RWPE1 (cell line): ENCODE data around the gene GPATCH8.
A peak's percentile ranks its signal among the peaks of the same experiment; 100 is the strongest.

Experiments
- CTCF ChIA-PET: fragments of 350-600 bp; sonication (Branson Sonifier 250); formaldehyde crosslinking; extraction: SDS; loops from one replicate; lab custom pipeline; 2021; lab: Yijun Ruan, JAX
- POLR2A ChIA-PET: fragments of 400-600 bp; formaldehyde crosslinking; extraction: SDS; loops from one replicate; lab custom pipeline; 2020; ENCODE audit warnings: antibody characterized with exemption; ENCODE audit not compliant: low non-redundant PET; lab: Yijun Ruan, JAX
- DNase-seq: peaks from one replicate; pipeline ENCODE4 v3.0.0; 2012; ENCODE audit warnings: low spot score
- H3K27ac ChIP-seq: fragments of 450-650 bp; 2 replicates; pipeline ENCODE4 v1.5.1; 2017
- CTCF ChIP-seq: fragments of 450-650 bp; conservative IDR thresholded peaks from 2 replicates; pipeline ENCODE4 v1.5.1; 2017; ENCODE audit warnings: low read depth, mild to moderate bottlenecking

Gene GPATCH8

GRCh38 chr17:44363613-44364159 is 139.5 kb downstream of the GPATCH8 start, which contains the start of gene FAM171A2:
TSS of gene FAM171A2 (minus strand) at chr17:44363853. CDS start at chr17:44363714, 139 bp downstream.
- peak; percentile 56 for DNase-seq
- H3K27ac ChIP-seq = peak within 1 kb of the TSS; percentile 38
- ChIA-PET POLR2A (no interaction called here), CTCF (interaction anchor here (0.6 to 1.9 kb wide), 14 partner anchors 8 to 417 kb away, joined by 3 to 19 read pairs (median 4); no protein-coding TSS in a partner anchor)
- peak; percentile 94 for TF ChIP-seq CTCF

- CTCF ChIA-PET = interaction anchor here (0.5 to 1.9 kb wide), 17 partner anchors 9 to 417 kb away, joined by 3 to 19 read pairs (median 4); partner anchors contain the start of gene FZD2
- no peak for TF ChIP-seq CTCF
- POLR2A ChIA-PET = interaction anchor here (0.6 kb wide), 1 partner anchor 958 kb away, joined by 4 read pairs; no protein-coding TSS in a partner anchor
- no peak for DNase-seq
- peak overlapping the region; percentile 38 for H3K27ac ChIP-seq
Measured at GRCh38 chr17:44362949-44363612, 140.1 kb downstream of the GPATCH8 start.

GRCh38 chr17:44362459-44362948 is 140.7 kb downstream of the GPATCH8 start:
- no peak for TF ChIP-seq CTCF
- ChIA-PET CTCF (interaction anchor here (0.5 to 1.9 kb wide), 4 partner anchors 8 to 220 kb away, joined by 3 to 19 read pairs (median 4); partner anchors contain the start of gene FZD2), POLR2A (no interaction called here)
- H3K27ac ChIP-seq = no peak overlapping the region
- DNase-seq = no peak

- TF ChIP-seq CTCF = no peak
- POLR2A ChIA-PET = no interaction called here
- DNase-seq = no peak
- CTCF ChIA-PET = interaction anchor here (0.6 kb wide), 1 partner anchor 276 kb away, joined by 3 read pairs; no protein-coding TSS in a partner anchor
- H3K27ac ChIP-seq = no peak overlapping the region
Measured at GRCh38 chr17:44361292-44362260, 141.6 kb downstream of the GPATCH8 start.

- no peak for TF ChIP-seq CTCF
- H3K27ac ChIP-seq = no peak overlapping the region
- POLR2A ChIA-PET = no interaction called here
- no peak for DNase-seq
- CTCF ChIA-PET = interaction anchor here (0.6 kb wide), 2 partner anchors 277 to 520 kb away, joined by 3 to 6 read pairs; no protein-coding TSS in a partner anchor
Measured at GRCh38 chr17:44360826-44361225, 142.4 kb downstream of the GPATCH8 start.
